ENCODE measurements around the gene SMAD6.

Gene SMAD6

GRCh38 chr15:66702035-66702786 is at the start of gene SMAD6:
Gene SMAD6 (plus strand): TSS chr15:66702236. CDS start chr15:66703259, 1,023 bp downstream.
- peak; percentile 71 for DNase-seq

DNA sequence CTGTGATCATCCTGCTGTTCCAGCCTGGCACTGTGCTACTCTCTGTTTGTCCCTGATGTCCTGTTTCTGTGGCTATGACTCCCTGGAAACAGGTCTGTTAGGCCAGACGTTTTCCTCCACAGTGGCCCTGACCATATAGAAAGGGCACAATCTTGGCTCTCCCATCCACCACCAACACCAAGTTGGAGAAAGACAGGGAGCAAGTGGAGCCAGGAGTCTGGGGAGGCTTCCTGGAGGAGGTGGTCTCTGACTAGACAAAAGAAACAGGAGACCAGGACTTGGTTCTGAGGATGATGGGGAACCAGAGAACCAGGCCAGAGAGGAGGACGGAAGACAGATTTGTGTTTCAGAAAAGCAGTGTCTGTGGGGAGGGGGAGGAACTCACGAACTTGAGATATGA is 49.2 kb upstream of the SMAD6 start:
- DNase-seq: no peak

DNA sequence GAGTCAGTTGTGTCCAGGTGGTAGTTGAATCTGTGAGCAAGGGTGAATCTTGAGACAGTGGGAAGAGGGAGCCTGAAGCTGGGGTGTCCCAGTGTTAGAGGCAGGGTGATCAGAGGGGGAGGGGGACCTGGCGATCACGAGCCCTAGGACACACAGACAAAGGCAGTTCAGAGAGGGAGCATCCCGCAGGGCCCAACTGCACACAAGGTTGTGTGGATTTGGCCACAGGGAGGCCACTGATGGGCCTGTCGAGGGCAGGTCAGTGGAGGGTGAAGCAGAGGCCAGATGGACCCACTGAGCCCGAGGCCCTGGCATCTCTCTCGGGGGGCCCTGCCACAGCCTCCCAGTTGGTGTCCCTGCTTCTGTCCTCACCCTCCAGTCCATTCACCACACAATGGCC is 48.6 kb upstream of the SMAD6 start:
- no peak for DNase-seq

DNA sequence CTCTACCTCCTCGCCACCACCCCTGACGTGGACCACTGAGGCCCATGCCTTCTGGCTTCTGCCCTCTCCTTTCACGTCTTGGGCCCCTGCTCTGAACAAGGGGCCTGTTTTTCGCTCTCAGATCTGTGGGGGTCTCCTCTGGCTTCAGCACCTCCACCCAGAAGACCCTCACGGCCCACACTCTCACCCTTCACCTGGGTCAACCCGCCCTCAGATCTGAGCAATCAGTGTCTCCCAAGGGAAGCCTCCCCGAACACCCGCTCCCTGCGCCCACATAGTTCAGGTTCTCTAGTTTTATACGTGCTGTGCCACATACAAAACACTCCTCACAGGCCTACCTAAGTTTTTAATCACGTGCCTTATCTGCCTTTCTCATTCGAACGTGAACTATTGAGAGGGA is 48.2 kb upstream of the SMAD6 start:
- no peak for DNase-seq

DNA sequence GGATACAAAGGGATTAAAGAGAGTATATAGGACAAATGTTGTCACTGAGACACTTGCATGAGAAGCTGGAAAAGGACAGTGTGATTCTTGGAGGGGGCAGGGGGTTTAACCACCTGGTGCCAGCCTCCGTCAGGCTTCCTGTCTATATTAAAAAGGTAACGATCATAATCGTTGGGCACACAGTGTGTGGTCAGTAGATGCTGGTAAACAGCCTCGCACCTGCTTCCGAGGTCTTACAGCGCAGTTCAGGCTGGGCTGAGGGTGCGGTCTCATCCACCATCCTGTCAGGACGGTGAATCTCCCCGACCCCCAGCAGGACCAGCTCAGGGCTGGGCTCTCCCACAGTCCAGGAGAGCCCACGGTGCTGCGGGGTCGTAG is 47.7 kb upstream of the SMAD6 start:
- DNase-seq: no peak

- DNase-seq: no peak
These were observed 47.2 kb upstream of the SMAD6 start for GRCh38 chr15:66654739-66655375.

DNA sequence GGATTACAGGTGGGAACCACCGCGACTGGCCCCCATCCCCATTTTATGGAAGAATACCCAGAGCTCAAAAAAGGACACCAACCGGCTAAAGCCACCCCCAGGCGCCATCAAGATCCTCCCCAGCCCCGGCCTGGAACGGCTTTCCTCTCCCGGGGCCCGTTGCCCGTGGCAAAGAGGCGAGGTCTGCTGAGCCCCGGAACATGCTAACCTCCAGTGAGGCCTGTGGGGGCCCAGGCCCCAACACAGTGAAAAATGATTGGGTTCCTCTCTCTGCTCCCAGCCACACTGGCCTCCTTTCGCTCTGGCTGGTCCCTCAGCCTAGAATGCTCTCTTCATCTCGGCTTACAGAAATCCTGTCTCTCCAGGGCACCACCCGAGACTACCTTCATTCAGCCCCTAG is 46.5 kb upstream of the SMAD6 start:
- DNase-seq: no peak

- DNase-seq: no peak
These were observed 46.0 kb upstream of the SMAD6 start for GRCh38 chr15:66655997-66656396.

- no peak for DNase-seq
These were observed 44.6 kb upstream of the SMAD6 start for GRCh38 chr15:66657185-66658020.

DNA sequence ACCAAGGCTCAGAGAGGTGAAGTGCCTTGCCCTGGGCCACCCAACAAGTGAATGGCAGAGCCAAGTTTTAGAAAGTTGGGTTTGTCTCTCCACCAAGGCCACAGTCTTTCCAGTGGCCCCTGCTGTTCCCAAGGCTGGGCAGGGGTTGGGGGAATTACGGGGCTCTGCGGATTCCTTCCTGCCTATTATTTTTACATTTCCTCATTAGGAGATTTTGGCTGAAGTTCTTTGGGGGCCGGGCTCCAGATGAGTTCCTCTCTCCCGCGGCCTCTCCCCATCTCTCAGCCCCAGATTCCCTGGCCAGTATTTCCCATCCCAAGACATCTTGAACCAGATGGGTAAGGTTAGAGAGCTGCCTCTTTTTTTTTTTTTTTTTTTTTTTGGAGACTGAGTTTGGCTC is 44.0 kb upstream of the SMAD6 start:
- DNase-seq: no peak

DNA sequence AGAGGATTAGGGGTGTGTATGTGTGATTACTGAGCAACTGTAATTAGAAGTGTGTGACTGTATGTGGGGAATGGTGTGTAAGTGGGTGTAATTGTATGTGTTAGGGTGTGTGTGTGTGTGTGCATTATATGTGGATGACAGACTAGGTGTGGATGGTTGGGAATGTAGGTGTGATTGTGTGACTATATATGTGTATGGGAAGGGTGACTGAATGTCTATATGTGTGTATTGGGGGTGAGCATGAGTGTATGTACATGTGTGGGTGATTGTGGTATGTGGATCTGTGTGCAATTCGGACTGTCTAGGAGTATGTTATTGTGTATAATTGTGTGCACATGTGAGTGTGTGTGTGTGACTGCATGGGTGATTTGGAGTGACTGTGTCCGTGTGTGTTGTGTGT is 43.2 kb upstream of the SMAD6 start:
- no peak for DNase-seq

DNA sequence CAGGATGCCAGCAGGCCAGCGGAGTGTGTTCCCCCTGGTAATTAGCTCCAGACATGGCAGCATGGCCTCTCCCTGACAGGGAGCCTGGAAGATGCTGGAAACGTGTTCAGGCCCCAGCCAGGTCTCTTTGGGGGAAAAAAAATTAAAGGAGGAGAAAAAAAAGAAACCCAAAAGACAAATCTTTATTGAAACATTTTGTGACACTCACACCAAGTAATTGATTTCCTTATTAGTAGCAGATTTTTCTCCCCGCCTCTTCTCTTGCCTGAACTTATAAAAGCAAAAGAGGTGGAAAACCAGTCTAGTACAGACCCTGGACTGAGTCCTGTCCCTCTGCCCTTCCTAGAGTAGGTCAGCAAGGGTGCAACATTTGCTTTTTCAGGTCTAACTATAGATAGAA is 42.7 kb upstream of the SMAD6 start:
- DNase-seq: no peak

GRCh38 chr15:66661432-66662096 is 40.5 kb upstream of the SMAD6 start:
- DNase-seq: no peak

GRCh38 chr15:66662522-66662921 is 39.5 kb upstream of the SMAD6 start:
- no peak for DNase-seq

DNA sequence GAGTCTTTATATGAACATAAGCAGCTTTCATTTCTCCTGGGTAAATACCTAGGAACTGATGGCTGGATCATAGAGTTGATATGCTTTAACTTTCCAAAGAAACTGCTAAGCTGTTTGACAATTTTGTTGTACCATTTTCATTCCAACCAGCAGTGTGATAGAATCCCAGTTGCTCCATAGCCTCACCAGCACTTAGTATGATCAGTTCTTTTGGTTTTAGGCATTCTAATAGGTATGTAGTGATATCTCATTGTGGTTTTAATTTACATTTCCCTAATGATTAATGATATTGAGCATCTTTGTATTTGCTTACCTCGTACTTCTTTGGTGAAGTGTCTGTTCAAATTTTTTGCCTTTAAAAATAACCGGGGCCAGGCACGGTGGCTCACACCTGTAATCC is 38.4 kb upstream of the SMAD6 start:
- no peak for DNase-seq

DNA sequence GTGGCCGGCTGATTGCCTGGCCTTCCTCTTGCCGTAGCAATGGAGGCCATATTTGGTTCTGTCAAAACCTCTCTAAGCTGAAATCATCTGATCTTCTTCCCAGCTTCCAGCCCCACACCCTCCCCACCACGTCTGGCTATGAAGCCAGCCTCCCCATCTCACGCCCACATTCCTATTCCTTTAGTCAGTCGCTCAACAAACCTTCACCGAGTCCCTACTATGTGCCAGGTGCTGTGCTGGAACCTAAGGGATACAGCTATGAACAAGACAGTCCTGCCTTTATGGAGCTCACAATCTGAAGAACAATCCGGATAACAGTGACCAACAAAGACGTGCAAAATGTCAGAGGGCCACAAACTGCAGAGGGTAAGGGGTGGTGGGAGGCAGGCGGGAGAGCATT is 31.9 kb upstream of the SMAD6 start:
- no peak for DNase-seq

DNA sequence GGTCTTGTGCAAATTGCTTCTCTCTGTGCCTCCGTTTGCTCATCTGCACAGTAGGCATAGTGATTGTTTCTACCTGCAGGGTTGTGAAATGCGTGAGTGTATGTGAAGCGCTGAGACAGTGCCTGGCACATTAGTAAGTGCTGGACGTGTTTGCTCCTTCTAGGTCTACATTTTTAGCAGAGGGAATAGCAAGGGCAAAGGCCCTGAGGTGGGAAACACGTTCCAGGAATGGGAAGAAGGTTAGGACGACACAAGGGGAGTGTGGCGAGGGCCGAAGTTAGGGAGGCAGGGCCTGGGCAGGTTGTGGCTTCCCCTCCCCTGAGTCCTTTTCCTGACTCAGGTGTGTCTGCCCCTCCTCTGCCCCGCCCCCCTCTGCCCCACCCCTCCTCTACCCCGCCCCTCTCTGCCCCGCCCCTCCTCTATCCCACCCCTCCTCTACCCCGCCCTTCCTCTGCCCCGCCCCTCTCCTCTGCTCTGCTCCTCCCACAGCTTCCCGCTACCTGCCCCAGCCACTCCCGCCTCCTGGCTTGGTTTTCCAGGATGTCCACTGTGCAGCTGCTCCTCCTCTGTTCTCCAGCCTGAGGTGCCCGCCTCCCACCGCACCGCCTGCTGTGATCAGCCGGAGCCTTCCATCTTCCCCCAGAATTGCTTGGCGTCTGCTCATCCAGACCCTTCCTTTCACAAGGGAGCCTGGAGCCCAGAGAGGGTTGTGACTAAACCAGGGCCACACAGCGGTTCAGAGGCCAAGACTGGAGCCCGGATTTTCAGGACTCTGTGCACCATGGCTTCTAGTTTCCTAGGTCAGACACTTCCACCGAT is 31.1 kb upstream of the SMAD6 start:
- DNase-seq: no peak

- no peak for DNase-seq
These were observed 29.2 kb upstream of the SMAD6 start for GRCh38 chr15:66672867-66673266.

DNA sequence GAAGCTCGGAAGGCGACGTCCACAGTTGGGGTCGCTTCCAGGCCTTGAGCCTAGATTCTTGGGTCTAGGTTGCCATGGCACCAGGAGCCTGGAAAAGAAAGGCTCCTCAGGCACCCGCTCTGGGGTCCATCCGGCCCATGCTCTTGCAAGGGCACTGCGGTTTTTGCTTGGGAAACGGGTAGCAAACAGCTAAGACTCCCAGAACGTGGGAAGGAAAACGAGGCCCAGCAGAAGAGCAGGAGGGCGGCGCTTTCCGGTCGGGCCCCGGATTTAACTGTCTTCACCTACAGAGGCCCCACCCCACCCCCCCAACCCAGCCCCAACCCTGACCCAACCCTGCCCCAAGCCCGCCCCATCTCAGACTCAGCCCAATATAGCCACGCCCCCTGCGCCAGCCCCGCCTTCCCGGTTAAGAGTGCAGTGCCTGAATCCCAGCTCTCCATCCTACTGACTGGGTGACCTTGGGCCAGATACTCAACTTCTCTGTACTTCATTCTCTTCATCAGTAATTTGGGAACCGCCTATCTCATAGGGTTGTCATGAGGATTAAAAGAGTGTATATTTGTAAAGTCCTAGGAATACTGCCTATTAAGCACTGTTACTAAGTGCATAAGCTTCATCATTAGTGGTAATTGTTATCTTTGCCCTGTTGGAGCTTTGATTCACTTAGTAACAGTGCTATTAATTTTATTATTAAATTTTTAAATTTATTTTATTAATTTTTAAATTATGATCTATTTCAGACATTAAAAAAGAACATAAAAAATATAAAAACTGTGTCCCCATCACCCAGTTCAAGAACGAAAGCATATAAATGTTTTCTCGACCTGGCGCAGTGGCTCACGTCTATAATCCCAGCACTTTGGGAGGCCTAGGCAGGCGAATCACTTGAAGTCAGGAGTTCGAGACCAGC is 28.4 kb upstream of the SMAD6 start:
- DNase-seq: no peak

GRCh38 chr15:66674756-66675155 is 27.3 kb upstream of the SMAD6 start:
- DNase-seq: no peak

- DNase-seq: no peak
These were observed 26.6 kb upstream of the SMAD6 start for GRCh38 chr15:66675446-66675845.

Measured in NK-92 treated with Interleukin-12 subunit alpha and Interleukin-12 subunit beta, amount 100 ng/mL, for 24 hours (cell line).